Measurements from ENCODE around the gene CALB2.
"Not testable (repeated sequence)": the region's sequence is repeated elsewhere in the genome, so short reads cannot be mapped to it uniquely, and the experiment has no call there.

The CALB2 gene, protein sequence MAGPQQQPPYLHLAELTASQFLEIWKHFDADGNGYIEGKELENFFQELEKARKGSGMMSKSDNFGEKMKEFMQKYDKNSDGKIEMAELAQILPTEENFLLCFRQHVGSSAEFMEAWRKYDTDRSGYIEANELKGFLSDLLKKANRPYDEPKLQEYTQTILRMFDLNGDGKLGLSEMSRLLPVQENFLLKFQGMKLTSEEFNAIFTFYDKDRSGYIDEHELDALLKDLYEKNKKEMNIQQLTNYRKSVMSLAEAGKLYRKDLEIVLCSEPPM

DNA sequence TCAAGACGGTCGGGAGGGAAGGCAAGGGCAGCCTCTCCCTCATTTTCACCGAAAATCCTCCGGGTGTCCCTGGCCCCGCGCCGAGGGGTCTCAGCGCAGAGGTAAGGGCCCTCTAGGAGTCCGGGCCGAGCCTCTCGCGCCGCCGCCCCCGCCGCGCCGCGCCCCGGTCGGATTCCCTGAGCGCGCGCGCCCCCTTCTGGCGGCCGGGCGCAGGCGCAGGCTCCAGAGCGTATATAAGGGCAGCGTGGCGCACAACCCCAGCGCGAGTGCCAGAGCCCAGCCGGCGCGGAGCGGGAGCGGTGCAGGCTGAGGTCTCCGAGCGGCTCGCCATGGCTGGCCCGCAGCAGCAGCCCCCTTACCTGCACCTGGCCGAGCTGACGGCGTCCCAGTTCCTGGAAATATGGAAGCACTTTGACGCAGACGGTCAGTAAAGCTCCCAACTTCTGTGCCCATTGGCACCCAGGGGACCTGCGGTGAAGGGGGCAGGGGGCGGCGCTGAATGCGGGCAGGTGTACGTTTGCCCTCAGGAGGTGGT, at the start of gene CALB2:
Gene CALB2, plus strand, starts transcription at position 260 of the 535 bp plus-strand sequence. Its CDS starts 70 bp downstream, at position 330.
- H3K4me3 ChIP-seq (ENCODE audit: low read length): no peak within 1 kb of the TSS
- TF ChIP-seq ZNF274 (IDR thresholded peaks at IDR 0.05; ENCODE audit: low read depth, low read length): no peak

DNA sequence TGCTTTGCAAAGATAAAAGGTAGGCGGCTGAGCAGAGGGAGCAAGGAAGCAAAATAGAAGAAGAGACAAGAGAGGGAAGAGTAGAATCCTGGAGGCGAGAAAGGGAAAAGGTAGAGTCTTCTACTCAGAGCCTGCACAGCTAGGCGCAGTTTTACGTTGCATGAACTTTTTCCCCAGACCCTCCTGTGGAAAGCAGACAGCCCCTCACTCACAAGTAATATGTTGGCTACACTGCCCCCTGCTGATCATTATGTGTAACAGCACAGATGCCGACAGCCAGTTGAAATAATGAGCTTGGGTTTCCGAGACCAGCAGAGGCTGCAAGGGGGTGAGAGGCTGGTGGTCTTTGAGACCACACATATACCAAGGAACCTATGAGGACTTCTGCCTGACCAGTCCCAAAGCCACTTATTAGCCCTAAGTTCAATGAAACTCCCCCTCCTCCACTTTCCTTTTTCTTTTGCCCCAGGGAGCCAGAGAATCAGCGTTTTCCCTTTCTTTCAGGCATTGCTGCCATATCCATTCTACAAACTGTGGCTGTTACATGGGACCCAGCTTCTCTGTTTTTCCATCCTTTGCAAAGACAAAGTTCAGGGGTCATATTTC, 46.9 kb upstream of the CALB2 start:
- no peak for TF ChIP-seq ZNF274 (IDR thresholded peaks at IDR 0.05; ENCODE audit: low read depth, low read length)
- no peak overlapping the region for H3K4me3 ChIP-seq (ENCODE audit: low read length)

DNA sequence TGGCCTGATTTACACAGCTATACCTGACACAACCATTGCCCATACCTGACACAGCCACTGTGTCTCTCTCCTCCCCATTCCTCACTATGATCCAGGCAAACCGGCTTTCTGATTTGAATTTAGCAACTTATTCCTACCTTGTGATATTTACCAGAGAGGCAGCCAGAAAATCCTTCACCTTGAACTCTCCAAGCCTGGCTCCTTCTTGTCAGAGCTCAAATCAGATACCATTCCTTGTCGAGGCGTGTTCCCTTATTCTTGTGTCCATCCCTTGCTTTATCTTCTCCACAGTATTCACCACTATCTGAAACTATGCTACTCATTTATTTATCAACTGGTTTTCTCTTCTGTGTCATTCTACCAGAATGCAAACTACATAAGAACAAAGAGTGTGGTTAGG, 44.9 kb upstream of the CALB2 start:
- H3K4me3 ChIP-seq (ENCODE audit: low read length): not testable (repeated sequence)

DNA sequence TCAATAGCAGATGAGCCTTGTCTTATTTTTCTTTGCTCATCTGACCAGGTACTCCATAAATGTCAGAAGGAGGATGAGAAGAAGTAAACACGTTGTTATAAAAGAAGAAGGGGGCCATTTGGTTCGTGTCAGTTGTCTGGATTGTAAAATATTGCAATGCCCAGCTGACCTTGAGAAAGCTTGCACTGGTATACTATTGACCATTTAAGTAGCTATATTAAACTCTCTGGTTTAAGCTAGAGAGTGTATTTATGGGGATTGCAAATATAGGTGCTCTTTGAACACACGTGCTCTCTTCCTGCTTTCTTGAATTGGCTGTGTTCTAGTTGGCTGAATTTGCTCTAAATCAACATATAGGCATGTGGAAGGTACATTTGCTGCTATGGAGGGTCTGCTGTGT, 43.3 kb upstream of the CALB2 start:
- no peak overlapping the region for H3K4me3 ChIP-seq (ENCODE audit: low read length)
- TF ChIP-seq ZNF274 (IDR thresholded peaks at IDR 0.05; ENCODE audit: low read depth, low read length): no peak

DNA sequence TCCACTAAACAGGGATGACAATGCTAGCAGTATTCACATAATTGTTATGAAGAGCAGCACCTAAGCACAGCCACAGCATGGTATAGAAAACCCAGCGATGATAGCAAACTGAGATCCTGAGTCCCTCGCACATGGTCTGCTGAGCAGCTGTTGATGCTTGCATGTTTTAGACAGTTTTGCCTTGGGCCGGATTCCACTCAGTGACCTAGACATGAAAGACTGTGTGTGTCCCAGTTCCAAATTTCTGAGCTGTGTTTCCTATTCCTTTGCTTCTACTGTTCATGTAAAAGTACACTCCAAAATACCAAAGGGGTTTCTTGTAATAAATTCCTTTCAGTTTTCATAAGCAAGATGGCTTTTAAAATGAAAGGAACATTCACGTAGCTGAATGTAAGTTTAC, 38.5 kb upstream of the CALB2 start:
- no peak for TF ChIP-seq ZNF274 (IDR thresholded peaks at IDR 0.05; ENCODE audit: low read depth, low read length)

DNA sequence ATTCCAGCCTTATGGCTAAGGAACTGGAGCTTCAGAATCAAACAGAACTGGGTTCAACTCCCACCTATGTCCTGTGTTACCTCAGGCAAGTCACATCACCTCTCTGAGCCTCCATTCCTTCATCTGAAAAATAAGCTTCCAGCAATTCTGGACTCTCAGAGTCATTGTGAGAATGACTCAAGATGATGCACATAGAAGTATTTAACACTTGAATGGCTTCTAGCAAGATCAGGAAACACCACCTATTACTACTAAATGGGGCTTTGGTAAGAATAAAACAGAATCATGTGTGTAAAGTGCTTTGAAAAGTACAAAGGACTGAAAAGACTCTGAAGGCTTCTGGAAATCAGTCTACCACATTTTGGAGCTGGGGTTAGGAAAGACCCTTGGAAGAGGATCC, 30.8 kb upstream of the CALB2 start:
- no peak for TF ChIP-seq ZNF274 (IDR thresholded peaks at IDR 0.05; ENCODE audit: low read depth, low read length)
- H3K4me3 ChIP-seq (ENCODE audit: low read length): no peak overlapping the region

More for the DNA sequence above, 38.5 kb upstream of the CALB2 start:
- H3K4me3 ChIP-seq (ENCODE audit: low read length): no peak overlapping the region

DNA sequence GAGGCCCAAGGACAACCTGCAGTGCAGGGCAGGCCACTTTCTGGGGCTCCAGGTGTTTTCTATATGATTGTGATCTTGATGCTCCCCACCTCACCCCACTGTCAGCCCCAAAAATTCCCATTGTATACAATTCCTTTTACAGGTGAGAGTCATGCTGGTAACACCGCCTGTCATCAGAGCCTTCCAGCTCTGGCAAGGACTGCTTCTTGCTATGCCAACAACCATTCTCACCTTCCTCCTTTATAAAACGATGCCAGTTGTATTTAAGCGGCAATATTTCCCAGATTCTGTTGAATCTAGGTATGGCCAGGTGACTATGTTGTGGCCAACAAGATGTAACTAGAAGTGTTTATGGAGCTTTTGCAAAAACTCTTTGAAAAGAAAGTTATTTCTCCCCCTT, 30.4 kb upstream of the CALB2 start:
- no peak for TF ChIP-seq ZNF274 (IDR thresholded peaks at IDR 0.05; ENCODE audit: low read depth, low read length)
- no peak overlapping the region for H3K4me3 ChIP-seq (ENCODE audit: low read length)

DNA sequence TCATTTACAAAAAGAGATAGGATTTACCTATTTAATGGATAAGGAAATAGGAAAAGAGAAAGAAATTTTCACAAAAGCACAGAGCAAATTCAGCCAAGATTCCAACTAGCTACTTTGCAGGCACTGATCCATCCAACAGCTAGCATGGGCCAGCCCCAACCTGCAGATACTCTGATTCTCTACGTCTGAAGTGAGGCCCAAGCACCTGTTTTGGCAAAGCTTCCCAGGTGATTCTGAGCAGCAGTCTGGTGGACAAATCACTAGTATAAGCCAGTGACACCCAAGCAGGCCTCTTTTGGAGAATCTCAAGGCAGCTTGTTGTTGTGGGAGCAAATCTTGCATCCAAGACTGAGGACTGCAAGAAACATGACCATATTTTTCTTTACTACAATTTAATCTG, 20.9 kb upstream of the CALB2 start:
- no peak for TF ChIP-seq ZNF274 (IDR thresholded peaks at IDR 0.05; ENCODE audit: low read depth, low read length)
- H3K4me3 ChIP-seq (ENCODE audit: low read length): no peak overlapping the region

DNA sequence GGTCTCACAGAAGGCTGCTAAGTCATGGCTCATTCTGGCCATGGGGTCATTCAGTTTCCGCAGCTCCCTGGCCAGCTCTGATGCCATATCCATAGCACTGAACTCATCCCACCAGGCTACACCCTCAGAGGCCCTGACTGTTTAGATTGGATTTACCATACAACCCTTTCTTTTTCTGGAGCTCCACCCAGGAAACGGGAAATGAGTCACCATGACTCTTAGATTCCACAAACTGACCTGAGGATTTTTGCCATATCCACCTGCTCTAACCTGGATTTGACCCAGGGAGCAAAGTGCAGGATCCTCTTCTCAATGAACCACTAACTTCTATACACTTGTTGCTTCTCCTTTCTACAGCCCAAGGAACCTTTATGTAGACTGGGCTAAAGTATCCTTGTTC, 20.3 kb upstream of the CALB2 start:
- no peak for TF ChIP-seq ZNF274 (IDR thresholded peaks at IDR 0.05; ENCODE audit: low read depth, low read length)
- no peak overlapping the region for H3K4me3 ChIP-seq (ENCODE audit: low read length)

DNA sequence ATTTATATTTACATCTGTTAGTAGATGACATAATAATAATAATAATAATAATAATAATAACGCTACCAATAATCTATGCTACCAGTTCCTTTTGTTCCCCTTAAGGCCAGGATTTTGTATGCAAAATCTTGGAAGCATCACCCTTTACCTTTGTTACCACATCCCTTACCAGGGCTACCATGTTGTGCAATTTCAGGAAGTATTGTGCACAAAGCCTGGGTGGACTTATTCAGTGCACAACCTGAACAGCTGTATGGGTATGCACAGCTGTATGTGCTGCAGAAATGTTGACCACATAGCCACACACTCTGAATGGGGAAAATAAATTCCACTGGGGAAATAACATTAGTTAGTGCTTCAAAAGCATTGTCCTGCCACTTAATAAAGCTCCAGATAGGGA, 19.9 kb upstream of the CALB2 start:
- no peak overlapping the region for H3K4me3 ChIP-seq (ENCODE audit: low read length)
- no peak for TF ChIP-seq ZNF274 (IDR thresholded peaks at IDR 0.05; ENCODE audit: low read depth, low read length)

DNA sequence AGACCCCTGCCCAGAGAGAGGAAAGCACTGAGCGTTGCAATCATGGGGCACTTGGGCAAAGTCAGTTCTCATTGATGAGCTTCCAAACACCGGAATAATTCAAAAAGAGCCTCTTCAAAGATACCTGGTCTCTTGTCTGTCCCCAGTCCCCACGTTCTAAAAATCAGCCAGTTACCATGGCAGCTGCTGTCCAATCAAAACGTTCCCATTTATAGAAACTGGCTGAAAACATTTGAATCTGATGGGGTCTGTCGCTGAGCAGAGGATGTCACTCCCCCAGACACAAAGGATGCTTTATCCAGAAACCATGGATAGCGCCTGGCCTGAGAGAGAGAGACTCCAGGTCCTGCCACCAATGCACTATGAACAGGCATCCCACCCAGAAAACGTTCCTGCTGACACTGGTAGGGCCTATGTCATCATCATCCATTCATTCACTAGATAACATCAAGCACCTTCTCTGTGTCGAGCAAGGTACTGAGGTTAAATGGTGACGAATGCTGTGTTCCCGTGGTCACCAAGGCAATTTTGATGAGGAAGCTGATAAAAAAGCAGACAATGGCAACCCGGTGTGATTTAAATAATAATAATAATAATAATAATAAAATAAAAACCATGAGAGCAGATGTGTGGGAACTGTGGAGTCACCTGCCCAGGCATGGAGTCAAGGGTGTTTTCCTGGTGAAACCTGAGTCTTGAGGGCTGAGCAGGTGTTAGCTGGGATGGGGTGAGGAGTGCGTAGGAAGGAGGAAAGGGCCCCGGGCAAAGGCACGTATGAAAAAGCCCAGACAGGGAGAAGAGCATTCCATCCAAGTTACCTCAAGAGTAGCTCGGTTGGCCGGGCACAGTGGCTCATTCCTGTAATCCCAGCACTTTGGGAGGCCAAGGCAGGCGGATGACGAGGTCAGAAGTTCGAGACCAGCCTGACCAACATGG, 19.0 kb upstream of the CALB2 start:
- no peak overlapping the region for H3K4me3 ChIP-seq (ENCODE audit: low read length)
- TF ChIP-seq ZNF274 (IDR thresholded peaks at IDR 0.05; ENCODE audit: low read depth, low read length): no peak

DNA sequence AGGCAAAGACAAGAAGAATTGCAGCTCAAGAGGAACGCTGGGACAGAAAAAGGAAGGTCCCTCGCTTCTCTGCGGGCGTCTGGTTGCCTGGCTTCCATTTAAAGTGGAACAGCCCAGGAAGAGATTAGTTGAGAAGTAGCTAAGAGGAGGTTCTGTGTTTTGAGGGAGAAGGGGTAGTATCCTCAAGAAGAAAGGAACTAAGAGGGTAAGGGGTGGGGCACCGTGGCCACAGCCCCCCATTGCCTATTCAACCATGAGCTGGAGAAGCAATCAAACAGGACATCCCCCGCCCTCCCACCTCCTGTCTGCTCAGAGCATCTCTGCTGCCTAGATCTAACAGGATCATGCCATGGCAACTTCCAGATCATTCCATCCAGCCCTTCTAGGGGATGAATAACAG, 18.1 kb upstream of the CALB2 start:
- TF ChIP-seq ZNF274 (IDR thresholded peaks at IDR 0.05; ENCODE audit: low read depth, low read length): no peak
- H3K4me3 ChIP-seq (ENCODE audit: low read length): no peak overlapping the region

DNA sequence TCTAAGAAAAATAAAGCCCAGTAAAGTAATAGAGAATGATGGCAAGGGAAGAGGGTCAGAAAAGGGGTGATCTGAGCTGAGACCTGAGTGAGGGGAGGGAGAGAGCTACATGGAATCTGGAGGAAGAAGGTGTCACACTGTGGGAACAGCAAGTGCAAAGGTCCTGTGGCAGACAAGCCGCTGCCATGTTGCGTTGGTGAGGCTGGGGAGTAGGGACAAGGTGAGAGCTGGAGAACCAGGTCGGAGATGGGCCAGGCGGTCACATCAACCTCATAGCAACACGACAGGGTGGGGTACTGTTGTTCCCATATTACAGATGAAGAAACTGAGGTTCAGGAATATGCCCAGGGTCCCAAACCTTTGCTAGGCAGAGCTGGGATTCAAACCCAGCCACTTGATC, 16.6 kb upstream of the CALB2 start:
- no peak for TF ChIP-seq ZNF274 (IDR thresholded peaks at IDR 0.05; ENCODE audit: low read depth, low read length)
- H3K4me3 ChIP-seq (ENCODE audit: low read length): no peak overlapping the region

DNA sequence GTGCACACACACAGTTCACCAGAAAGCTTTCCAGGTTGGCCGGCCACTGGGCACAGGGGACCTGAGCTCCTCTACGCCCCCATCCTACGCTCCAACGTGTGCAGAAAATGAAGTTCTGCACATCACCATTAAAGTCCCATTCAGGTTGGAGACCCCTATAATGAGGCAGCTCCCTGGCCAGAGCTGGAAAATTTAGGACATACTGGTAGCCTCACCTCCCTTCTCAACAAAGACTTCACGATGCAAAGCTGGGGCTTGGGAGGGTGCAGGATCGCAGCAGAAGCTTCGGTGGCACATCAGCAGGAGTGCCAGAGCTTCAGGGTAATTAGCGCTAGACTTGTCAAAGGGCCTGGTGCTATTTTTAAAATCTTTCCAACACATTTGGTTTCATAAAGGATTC, 15.4 kb upstream of the CALB2 start:
- H3K4me3 ChIP-seq (ENCODE audit: low read length): no peak overlapping the region
- TF ChIP-seq ZNF274 (IDR thresholded peaks at IDR 0.05; ENCODE audit: low read depth, low read length): no peak

All from GM08714 (cell line).